Measurements from ENCODE around the gene NHSL1. TPM values are rescaled to one million over a fixed set of nuclear protein-coding genes. Genes with fewer than 3 reads are reported as not detected.

The NHSL1 gene
- total and polyA plus RNA-seq, 2 of the 8 experiments (the other 6 are each of a cell fraction or from before 2014, with no cell fraction given) = 7.2 to 32.4 TPM

DNA sequence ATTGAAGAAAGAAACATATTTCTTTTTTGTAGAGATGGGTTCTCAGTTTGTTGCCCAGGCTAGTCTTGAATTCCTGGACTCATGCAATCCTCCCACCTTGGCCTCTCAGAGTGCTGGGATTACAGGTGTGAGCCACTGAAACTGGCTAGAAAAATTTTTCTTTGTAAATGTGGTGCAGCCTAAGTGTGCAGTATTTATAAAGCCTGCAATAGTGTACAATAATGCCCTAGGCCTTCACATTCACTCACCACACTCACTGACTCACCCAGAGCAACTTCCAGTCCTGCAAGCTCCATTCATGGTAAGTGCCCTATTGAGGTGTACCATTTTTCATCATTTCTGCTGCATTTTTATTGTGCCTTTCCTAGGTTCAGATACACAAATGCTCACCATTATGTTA is 31.4 kb downstream of the NHSL1 start:
- H4K91ac ChIP-seq (replicated peaks; ENCODE audit: insufficient read length, low read length) = no peak overlapping the region
- no peak overlapping the region for H2BK12ac ChIP-seq (ENCODE audit: low read depth, low read length)
- H3K23ac ChIP-seq (ENCODE audit: insufficient read length) = no peak overlapping the region
- H3K4me3 ChIP-seq (ENCODE audit: extremely low read depth in 1 of 4, insufficient read depth in 2 of 4, low read depth in 3 of 4, low read length in 4 of 4) = no peak overlapping the region
- no peak overlapping the region for H3K4me2 ChIP-seq (ENCODE audit: insufficient read depth in 1 of 2, low read depth in 2 of 2, low read length in 2 of 2)
- H2AK5ac ChIP-seq (ENCODE audit: low read depth, low read length) = no peak overlapping the region
- POLR2A ChIA-PET (ENCODE audit: partially characterized antibody) = interaction anchor here (1.4 kb wide), 1 partner anchor 31 kb away, joined by 3 read pairs; the partner anchor contains the start of gene NHSL1
- no peaks in the 10 kb centered on the region for H3K79me1 ChIP-seq (ENCODE audit: low read depth, low read length)
- H4K20me1 ChIP-seq (replicated peaks in 1 of 2; ENCODE audit: control insufficient read depth in 1 of 2, insufficient read depth in 2 of 2, low read length in 2 of 2) = no peaks in the 10 kb centered on the region
- no peak overlapping the region for H3K18ac ChIP-seq (ENCODE audit: extremely low read depth, low read length)
- no peak overlapping the region for H2BK5ac ChIP-seq (ENCODE audit: low read depth, low read length)
- H3K23me2 ChIP-seq (ENCODE audit: low read depth, low read length) = no peaks in the 10 kb centered on the region
- H3K14ac ChIP-seq (ENCODE audit: insufficient read length) = no peak overlapping the region
- no peaks in the 10 kb centered on the region for H3K79me2 ChIP-seq (ENCODE audit: control insufficient read depth in 1 of 2, insufficient read depth in 2 of 2, low read length in 2 of 2)
- no peak for DNase-seq (ENCODE audit: low read depth in 1 of 2, low spot score in 2 of 2)
- no peak overlapping the region for H3K4ac ChIP-seq (replicated peaks; ENCODE audit: insufficient read length, low read depth, low read length)
- peaks cover 0 to 18% (median 9%) of the 10 kb centered on the region in 4 experiments; a peak in 5 of 8 replicates for H3K36me3 ChIP-seq (ENCODE audit: control insufficient read depth in 2 of 4, insufficient read depth in 4 of 4, low read length in 3 of 4)
- H3K9me3 ChIP-seq (ENCODE audit: insufficient read depth in 2 of 2, low read depth in 1 of 2, low read length in 1 of 2) = no peaks in the 10 kb centered on the region
- H3K56ac ChIP-seq (replicated peaks; ENCODE audit: insufficient read length, low read depth, low read length) = no peak overlapping the region
- H2BK20ac ChIP-seq (ENCODE audit: low read length) = no peak overlapping the region
- CTCF ChIA-PET (ENCODE audit: partially characterized antibody) = interaction anchor here (0.9 to 1.2 kb wide), 2 partner anchors 11 to 38 kb away, joined by 3 read pairs; no protein-coding TSS in a partner anchor
- no peak for TF ChIP-seq ZNF274 (IDR thresholded peaks at IDR 0.05; ENCODE audit: borderline replicate concordance, extremely low read depth, low read length)
- TF ChIP-seq JUN (IDR thresholded peaks at IDR 0.05; ENCODE audit: low read depth, low read length) = no peak
- no peak for TF ChIP-seq BACH1 (IDR thresholded peaks at IDR 0.05; ENCODE audit: low read length)
- no peak for TF ChIP-seq RNF2 (IDR thresholded peaks at IDR 0.05; ENCODE audit: borderline replicate concordance, low read depth, low read length, missing control alignments, poor library complexity, severe bottlenecking)
- no peak overlapping the region for H3K27ac ChIP-seq (ENCODE audit: low read depth, low read length)
- no peak overlapping the region for H3K9ac ChIP-seq (replicated peaks in 1 of 4; ENCODE audit: extremely low read depth in 1 of 4, low read depth in 3 of 4, low read length in 3 of 4)
- no peak overlapping the region for H4K5ac ChIP-seq (ENCODE audit: insufficient read length, low read depth, low read length)
- no peak overlapping the region for H4K8ac ChIP-seq (ENCODE audit: extremely low read depth, insufficient read depth, low read length)
- no peak overlapping the region for H2AFZ ChIP-seq (ENCODE audit: low read length)
- no peaks in the 10 kb centered on the region for H3K4me1 ChIP-seq (replicated peaks in 1 of 4; ENCODE audit: control insufficient read depth in 3 of 4, insufficient read depth in 4 of 4, low read length in 3 of 4)
- no peak overlapping the region for H2BK120ac ChIP-seq (replicated peaks; ENCODE audit: low read depth, low read length)
- no peak overlapping the region for H2BK15ac ChIP-seq (ENCODE audit: low read length)
- FAIRE-seq = no peak
- no peaks in the 10 kb centered on the region for H3K27me3 ChIP-seq (replicated peaks in 1 of 4; ENCODE audit: control insufficient read depth in 3 of 4, extremely low read depth in 1 of 4, insufficient read depth in 3 of 4, low read length in 3 of 4)
